WTC11 (cell line): Measurements from ENCODE around the gene AXIN2.

Experiments used
- ATF3 ChIP-seq: sonication (generic); formaldehyde crosslinking; conservative IDR thresholded peaks from 2 replicates; pipeline ENCODE4 v1.8.1; 2022; ENCODE audit warnings: mild to moderate bottlenecking, missing genetic modification reagents
- CTCF ChIP-seq: fragments of 200-600 bp; IDR thresholded peaks from 2 replicates; pipeline ENCODE4 v1.8.0; 2022; ENCODE audit warnings: antibody characterized with exemption
- E2F5 ChIP-seq: sonication (generic); formaldehyde crosslinking; IDR thresholded peaks from 2 replicates; pipeline ENCODE4 v1.8.1; 2022; ENCODE audit warnings: mild to moderate bottlenecking, moderate library complexity, missing genetic modification reagents
- FOXJ3 ChIP-seq: sonication (generic); formaldehyde crosslinking; IDR thresholded peaks from 2 replicates; pipeline ENCODE4 v1.9.0; 2021; ENCODE audit warnings: missing genetic modification reagents, mild to moderate bottlenecking, borderline replicate concordance
- FOXP1 ChIP-seq: sonication (generic); formaldehyde crosslinking; IDR thresholded peaks from 2 replicates; pipeline ENCODE4 v1.8.0; 2022; ENCODE audit warnings: missing genetic modification reagents, mild to moderate bottlenecking, moderate library complexity, borderline replicate concordance
- MLX ChIP-seq: sonication (generic); formaldehyde crosslinking; IDR thresholded peaks from 2 replicates; pipeline ENCODE4 v1.8.1; 2023; ENCODE audit warnings: mild to moderate bottlenecking, missing genetic modification reagents, moderate library complexity
- NFE2L1 ChIP-seq: sonication (generic); formaldehyde crosslinking; IDR thresholded peaks from 2 replicates; pipeline ENCODE4 v1.8.1; 2023; ENCODE audit warnings: missing genetic modification reagents
- OVOL2 ChIP-seq: fragments of 250-450 bp; sonication (Bioruptor Pico); IDR thresholded peaks from 2 replicates; pipeline ENCODE4 v1.9.0; 2021; ENCODE audit warnings: mild to moderate bottlenecking, borderline replicate concordance
- SP1 ChIP-seq: sonication (generic); formaldehyde crosslinking; conservative IDR thresholded peaks from 2 replicates; pipeline ENCODE4 v1.8.1; 2022; ENCODE audit warnings: missing genetic modification reagents
- ZNF121 ChIP-seq: sonication (generic); formaldehyde crosslinking; IDR thresholded peaks from 2 replicates; pipeline ENCODE4 v1.8.0; 2023; ENCODE audit warnings: missing genetic modification reagents
- ZNF423 ChIP-seq: fragments of 250-450 bp; sonication (Bioruptor Pico); IDR thresholded peaks from 2 replicates; pipeline ENCODE4 v2.1.2; 2022; ENCODE audit warnings: mild to moderate bottlenecking, moderate library complexity

GRCh38 chr17:65553009-65553645 is 8.3 kb downstream of the AXIN2 start:
- no peak for TF ChIP-seq OVOL2 (CRISPR knock-in tag)
- no peak for TF ChIP-seq CTCF
- TF ChIP-seq FOXJ3 (CRISPR knock-in tag) = no peak
- TF ChIP-seq ZNF121 = no peak
- TF ChIP-seq NFE2L1 (CRISPR knock-in tag) = no peak
- TF ChIP-seq MLX (CRISPR knock-in tag) = no peak
- no peak for TF ChIP-seq ATF3 (CRISPR knock-in tag)
- TF ChIP-seq E2F5 = no peak
- TF ChIP-seq ZNF423 = no peak
- TF ChIP-seq SP1 (CRISPR knock-in tag) = no peak
- no peak for TF ChIP-seq FOXP1
